GM23248 (cell line): ENCODE results near the gene ACOT7.

ENCODE experiments used
- EZH2 ChIP-seq: fragments of 200-600 bp; sonication (generic); IDR thresholded peaks from 2 replicates; pipeline ENCODE4 v1.6.1; 2018; ENCODE audit warnings: antibody characterized with exemption, mild to moderate bottlenecking; ENCODE audit not compliant: insufficient read depth, poor library complexity, severe bottlenecking
- EZH2phosphoT487 ChIP-seq: fragments of 200-600 bp; sonication (generic); IDR thresholded peaks from 2 replicates; pipeline ENCODE4 v1.6.1; 2018; ENCODE audit warnings: antibody characterized with exemption, moderate library complexity, mild to moderate bottlenecking, low read depth; ENCODE audit not compliant: insufficient read depth

GRCh38 chr1:6252374-6252710, 141.2 kb downstream of the ACOT7 start:
- TF ChIP-seq EZH2phosphoT487 (no peak), EZH2 (no peak)
